H1 (cell line): ENCODE data around the gene CDK10.

ENCODE experiments used
- ATF2 ChIP-seq: IDR thresholded peaks from 2 replicates; pipeline ENCODE4 v1.6.1; 2012; ENCODE audit warnings: low read length, inconsistent platforms
- CREB1 ChIP-seq: IDR thresholded peaks from 2 replicates; pipeline ENCODE4 v1.6.1; 2012; ENCODE audit warnings: inconsistent platforms
- CTCF ChIP-seq, 3 experiments: IDR thresholded peaks; 1 replicate in 2 of 3; 2 replicates in 1 of 3; pipeline versions ENCODE4 v1.5.1 to v1.6.1; 2011; ENCODE audit warnings: low read length in 3 of 3, mild to moderate bottlenecking in 3 of 3, inconsistent platforms in 2 of 3, low read depth in 1 of 3, moderate library complexity in 1 of 3; ENCODE audit not compliant: insufficient read depth in 1 of 3; ENCODE audit errors: control extremely low read depth in 1 of 3
- EGR1 ChIP-seq: IDR thresholded peaks from 2 replicates; pipeline ENCODE4 v1.6.1; 2011; ENCODE audit warnings: low read depth, low read length, borderline replicate concordance
- MAFK ChIP-seq: IDR thresholded peaks from 2 replicates; pipeline ENCODE4 v1.6.1; 2012; ENCODE audit warnings: low read depth, mild to moderate bottlenecking, improper control_type of control experiment, low read length
- POLR2A ChIP-seq, 2 experiments: IDR thresholded peaks; 1 replicate in 1 of 2; 2 replicates in 1 of 2; pipeline ENCODE4 v1.6.1; 2011; ENCODE audit warnings: low read depth in 2 of 2, low read length in 2 of 2, mild to moderate bottlenecking in 2 of 2; ENCODE audit errors: control extremely low read depth in 1 of 2
- SIRT6 ChIP-seq: IDR thresholded peaks from one replicate; pipeline ENCODE4 v1.7.1; 2012; ENCODE audit warnings: low read length, inconsistent platforms
- SRF ChIP-seq: IDR thresholded peaks from 2 replicates; pipeline ENCODE4 v1.6.1; 2011; ENCODE audit warnings: mild to moderate bottlenecking, low read depth, low read length, moderate library complexity
- TAF1 ChIP-seq: IDR thresholded peaks from 2 replicates; pipeline ENCODE4 v1.6.1; 2011; ENCODE audit warnings: mild to moderate bottlenecking, low read depth, low read length

- TF ChIP-seq CTCF (IDR thresholded peaks at IDR 0.05; ENCODE audit: control extremely low read depth in 1 of 3, insufficient read depth in 1 of 3, low read depth in 1 of 3, low read length in 3 of 3) (no peak), SIRT6 (no peak), CREB1 (no peak), TAF1 (no peak), MAFK (no peak), EGR1 (no peak), ATF2 (no peak), POLR2A (IDR thresholded peaks at IDR 0.05; ENCODE audit: control extremely low read depth in 1 of 2, low read depth in 2 of 2, low read length in 2 of 2) (no peak), SRF (no peak)
Measured at GRCh38 chr16:89645122-89645521, 41.4 kb upstream of the CDK10 start.
